Uterus (tissue), 4 donors: ENCODE measurements around the gene NFE2L2. TPM values are rescaled to one million over a fixed set of nuclear protein-coding genes. Genes with fewer than 3 reads are reported as not detected.
A peak's percentile ranks its signal among the peaks of the same experiment; 100 is the strongest.

ENCODE experiments used
- DNase-seq, 2 donors: peaks; one replicate each; pipeline ENCODE4 v3.0.0-alpha.2; 2019 to 2020
- H3K27ac ChIP-seq, 2 donors: fragments of 200-600 bp; sonication (generic); 1 replicate in 1 of 2; 2 replicates in 1 of 2; pipeline ENCODE4 v1.5.1; 2016 to 2018
- H3K27me3 ChIP-seq, 2 donors: fragments of 200-600 bp; sonication (generic); one replicate each; pipeline ENCODE4 v1.5.1; 2018 to 2019; ENCODE audit warnings: control low read depth in 1 of 2
- H3K36me3 ChIP-seq, 2 donors: fragments of 200-600 bp; sonication (generic); one replicate each; pipeline ENCODE4 v1.5.1; 2019; ENCODE audit warnings: control low read depth in 1 of 2
- H3K4me1 ChIP-seq, 2 donors: fragments of 200-600 bp; sonication (generic); one replicate each; pipeline ENCODE4 v1.5.1; 2018 to 2019; ENCODE audit warnings: control low read depth in 1 of 2
- H3K4me3 ChIP-seq, 2 donors: fragments of 200-600 bp; sonication (generic); 1 replicate in 1 of 2; 2 replicates in 1 of 2; pipeline ENCODE4 v1.5.1; 2018 to 2019; ENCODE audit warnings: mild to moderate bottlenecking in 1 of 2
- H3K9me3 ChIP-seq, 2 donors: fragments of 200-600 bp; sonication (generic); one replicate each; pipeline ENCODE4 v1.5.1; 2019; ENCODE audit warnings: control low read depth in 1 of 2
- CTCF ChIP-seq, 4 experiments: fragments of 200-600 bp in 2 of 4; fragments of 450-650 bp in 2 of 4; sonication (generic) in 2 of 4; IDR thresholded peaks; one replicate each; pipeline ENCODE4 v1.5.1; 2016 to 2019; ENCODE audit warnings: antibody characterized with exemption in 4 of 4, mild to moderate bottlenecking in 2 of 4, moderate library complexity in 1 of 4
- POLR2A ChIP-seq, 2 donors: fragments of 450-650 bp; IDR thresholded peaks; one replicate each; pipeline ENCODE4 v1.6.1; 2016; ENCODE audit warnings: antibody characterized with exemption in 2 of 2, mild to moderate bottlenecking in 1 of 2, moderate library complexity in 1 of 2
- intact Hi-C: fragments of 100-400 bp; cut with DNase I; formaldehyde crosslinking; loops from one replicate; pipeline ENCODE4 v1.15.1; 2023; ENCODE audit warnings: low total_unique reads
- total RNA-seq, 4 donors: library from RNA; depleted of rRNA in 3 of 4; stranded (reverse); fragments of >200 nt in 3 of 4; gene quantifications; one replicate each; pipeline versions ENCODE4 v1.1.0 to v1.2.4, GENCODE V29; 2014 to 2023
- donor health status: DM: yes; HTN: yes; CAD: no.

Gene NFE2L2
- total RNA-seq, 4 donors from 2014 or later: 53.0 to 148 (median 90.0) TPM

- Histone ChIP-seq H3K4me3 (no peak overlapping the region), H3K4me1 (no peaks in the 10 kb centered on the region), H3K36me3 (no peaks in the 10 kb centered on the region), H3K27ac (no peak overlapping the region), H3K9me3 (no peaks in the 10 kb centered on the region), H3K27me3 (no peaks in the 10 kb centered on the region)
- no peak for DNase-seq
- TF ChIP-seq CTCF (IDR thresholded peaks at IDR 0.05): no peak
- no peak for TF ChIP-seq POLR2A (IDR thresholded peaks at IDR 0.05)
- intact Hi-C loops: no loop called here
Measured at GRCh38 chr2:177279847-177280246, 15.3 kb upstream of the NFE2L2 start.

- H3K9me3 ChIP-seq: no peaks in the 10 kb centered on the region
- H3K4me1 ChIP-seq: no peaks in the 10 kb centered on the region
- no peaks in the 10 kb centered on the region for H3K27me3 ChIP-seq
- intact Hi-C loops: no loop called here
- no peak for DNase-seq
- H3K36me3 ChIP-seq: no peaks in the 10 kb centered on the region
- no peak overlapping the region for H3K4me3 ChIP-seq
- TF ChIP-seq CTCF (IDR thresholded peaks at IDR 0.05): no peak
- H3K27ac ChIP-seq: peak overlapping the region; percentile 26 to 61
Measured at GRCh38 chr2:177275743-177276055, 11.2 kb upstream of the NFE2L2 start.

GRCh38 chr2:177275040-177275742 is 10.7 kb upstream of the NFE2L2 start:
- Histone ChIP-seq H3K4me1 (no peaks in the 10 kb centered on the region), H3K9me3 (no peaks in the 10 kb centered on the region), H3K27me3 (no peaks in the 10 kb centered on the region), H3K36me3 (no peaks in the 10 kb centered on the region), H3K4me3 (no peak overlapping the region), H3K27ac (peak overlapping the region; percentile 32 to 61)
- DNase-seq: no peak
- TF ChIP-seq CTCF (IDR thresholded peaks at IDR 0.05): no peak
- TF ChIP-seq POLR2A (IDR thresholded peaks at IDR 0.05): no peak
- intact Hi-C loops: no loop called here

GRCh38 chr2:177273408-177273807 is 8.9 kb upstream of the NFE2L2 start:
- intact Hi-C loops: no loop called here
- TF ChIP-seq CTCF (IDR thresholded peaks at IDR 0.05) (no peak), POLR2A (IDR thresholded peaks at IDR 0.05) (no peak)
- Histone ChIP-seq H3K4me1 (no peaks in the 10 kb centered on the region), H3K9me3 (no peaks in the 10 kb centered on the region), H3K4me3 (no peak overlapping the region), H3K36me3 (no peaks in the 10 kb centered on the region), H3K27ac (peak overlapping the region in 1 of 2 donors; percentile 21), H3K27me3 (no peaks in the 10 kb centered on the region)
- no peak for DNase-seq

GRCh38 chr2:177272765-177273164 is 8.2 kb upstream of the NFE2L2 start:
- H3K36me3 ChIP-seq: no peaks in the 10 kb centered on the region
- H3K4me1 ChIP-seq: no peaks in the 10 kb centered on the region
- intact Hi-C loops: no loop called here
- TF ChIP-seq CTCF (IDR thresholded peaks at IDR 0.05) (no peak), POLR2A (IDR thresholded peaks at IDR 0.05) (no peak)
- H3K4me3 ChIP-seq: no peak overlapping the region
- H3K27ac ChIP-seq: no peak overlapping the region
- no peaks in the 10 kb centered on the region for H3K9me3 ChIP-seq
- DNase-seq: no peak
- no peaks in the 10 kb centered on the region for H3K27me3 ChIP-seq
